Nephron (organoid): ENCODE measurements around the gene HLA-DOA.

Experiments used
- H3K27ac Mint-ChIP-seq, 3 experiments: 2 replicates each; pipeline ENCODE4 v1.8.0; 2020; ENCODE audit warnings: mixed read lengths in 3 of 3, mild to moderate bottlenecking in 2 of 3, moderate library complexity in 1 of 3
- H3K27me3 Mint-ChIP-seq: 2 replicates; pipeline ENCODE4 v1.8.0; 2021; ENCODE audit warnings: low read depth, mild to moderate bottlenecking, moderate library complexity, mixed read lengths
- H3K36me3 Mint-ChIP-seq: 2 replicates; pipeline ENCODE4 v1.8.0; 2020; ENCODE audit warnings: low read depth, mixed read lengths
- H3K4me1 Mint-ChIP-seq: 2 replicates; pipeline ENCODE4 v1.8.0; 2020; ENCODE audit warnings: mixed read lengths
- H3K4me3 Mint-ChIP-seq, 3 experiments: 2 replicates each; pipeline ENCODE4 v1.8.0; 2020; ENCODE audit warnings: mild to moderate bottlenecking in 3 of 3, mixed read lengths in 3 of 3, moderate library complexity in 2 of 3
- H3K9me3 Mint-ChIP-seq: 2 replicates; pipeline ENCODE4 v1.8.0; 2020; ENCODE audit warnings: mixed read lengths
- TF ChIP-seq, protein P1 (sequence below), 3 experiments: fragments of 200-600 bp; sonication (generic); IDR thresholded peaks; one replicate each; pipeline ENCODE4 v1.5.0; 2021; ENCODE audit warnings: antibody characterized with exemption in 3 of 3; ENCODE audit not compliant: unreplicated experiment in 3 of 3

Gene HLA-DOA

DNA sequence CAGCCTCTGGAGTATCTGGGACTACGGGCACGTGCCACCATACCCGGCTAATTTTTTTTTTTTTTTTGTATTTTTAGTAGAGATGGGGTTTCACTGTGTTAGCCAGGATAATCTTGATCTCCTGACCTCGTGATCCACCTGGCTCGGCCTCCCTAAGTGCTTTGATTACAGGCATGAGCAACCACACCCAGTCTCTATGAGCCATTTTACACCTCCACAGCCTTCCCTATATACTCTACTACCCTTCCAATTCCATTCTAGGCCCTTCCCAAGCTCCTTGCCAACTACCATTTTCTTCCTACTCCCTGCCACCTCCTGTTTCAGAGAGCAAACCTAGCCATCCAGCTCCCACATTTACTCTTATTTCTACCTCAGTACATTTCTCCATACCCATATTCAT is 48.8 kb downstream of the HLA-DOA start:
- Mint-ChIP-seq H3K4me1 (peaks cover 4% of the 10 kb centered on the region), H3K27me3 (no peaks in the 10 kb centered on the region), H3K4me3 (no peak overlapping the region), H3K27ac (no peak overlapping the region), H3K36me3 (no peaks in the 10 kb centered on the region), H3K9me3 (no peaks in the 10 kb centered on the region)
- TF ChIP-seq, protein P1, sequence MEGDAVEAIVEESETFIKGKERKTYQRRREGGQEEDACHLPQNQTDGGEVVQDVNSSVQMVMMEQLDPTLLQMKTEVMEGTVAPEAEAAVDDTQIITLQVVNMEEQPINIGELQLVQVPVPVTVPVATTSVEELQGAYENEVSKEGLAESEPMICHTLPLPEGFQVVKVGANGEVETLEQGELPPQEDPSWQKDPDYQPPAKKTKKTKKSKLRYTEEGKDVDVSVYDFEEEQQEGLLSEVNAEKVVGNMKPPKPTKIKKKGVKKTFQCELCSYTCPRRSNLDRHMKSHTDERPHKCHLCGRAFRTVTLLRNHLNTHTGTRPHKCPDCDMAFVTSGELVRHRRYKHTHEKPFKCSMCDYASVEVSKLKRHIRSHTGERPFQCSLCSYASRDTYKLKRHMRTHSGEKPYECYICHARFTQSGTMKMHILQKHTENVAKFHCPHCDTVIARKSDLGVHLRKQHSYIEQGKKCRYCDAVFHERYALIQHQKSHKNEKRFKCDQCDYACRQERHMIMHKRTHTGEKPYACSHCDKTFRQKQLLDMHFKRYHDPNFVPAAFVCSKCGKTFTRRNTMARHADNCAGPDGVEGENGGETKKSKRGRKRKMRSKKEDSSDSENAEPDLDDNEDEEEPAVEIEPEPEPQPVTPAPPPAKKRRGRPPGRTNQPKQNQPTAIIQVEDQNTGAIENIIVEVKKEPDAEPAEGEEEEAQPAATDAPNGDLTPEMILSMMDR (IDR thresholded peaks at IDR 0.05; ENCODE audit: unreplicated experiment in 3 of 3) = no peak

GRCh38 chr6:32956176-32956575 is 53.2 kb downstream of the HLA-DOA start:
- Mint-ChIP-seq H3K27me3 (no peaks in the 10 kb centered on the region), H3K4me1 (peaks cover 8% of the 10 kb centered on the region), H3K4me3 (no peak overlapping the region), H3K27ac (no peak overlapping the region), H3K9me3 (no peaks in the 10 kb centered on the region), H3K36me3 (no peaks in the 10 kb centered on the region)
- TF ChIP-seq, protein P1 (IDR thresholded peaks at IDR 0.05; ENCODE audit: unreplicated experiment in 3 of 3) = no peak

DNA sequence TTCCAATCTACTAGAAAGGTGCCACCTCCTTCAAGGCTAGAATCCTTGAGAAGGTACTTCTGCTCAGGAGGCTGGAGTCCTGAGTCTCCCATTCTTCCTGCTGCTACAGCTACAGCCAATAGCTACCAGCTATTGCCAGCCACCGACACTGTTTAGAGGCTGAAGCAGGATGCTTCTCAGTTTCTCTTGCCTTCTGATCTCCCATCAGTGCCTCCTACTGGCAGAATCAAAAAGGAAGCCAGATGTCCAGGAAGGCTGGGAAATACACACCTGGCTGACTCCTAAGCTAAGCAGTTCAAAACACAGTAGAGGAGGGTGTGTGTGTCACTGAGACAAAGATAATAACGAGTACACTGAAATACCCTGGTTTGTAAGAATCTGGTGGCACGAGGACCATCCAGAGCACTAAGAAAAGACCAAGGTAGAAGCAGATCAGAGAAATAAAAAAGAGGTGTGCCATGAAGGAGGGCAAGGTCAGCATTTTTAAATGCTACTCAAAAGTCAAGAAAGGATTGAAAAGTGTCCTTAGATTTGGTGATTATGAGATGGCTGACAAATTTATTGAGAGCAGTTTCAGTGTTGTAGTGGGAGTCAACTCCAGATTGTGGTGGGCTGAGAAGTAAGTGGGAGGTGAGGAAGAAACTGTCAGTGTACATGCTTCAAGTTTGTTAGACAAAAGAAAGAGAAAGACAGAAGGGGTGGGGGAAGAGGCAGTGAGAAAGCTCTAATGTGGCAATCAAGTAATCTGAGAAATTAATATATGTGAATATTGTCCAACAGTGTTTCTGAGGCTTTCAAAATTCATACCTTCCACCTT is 54.2 kb downstream of the HLA-DOA start:
- no peaks in the 10 kb centered on the region for H3K36me3 Mint-ChIP-seq
- H3K27me3 Mint-ChIP-seq = no peaks in the 10 kb centered on the region
- no peaks in the 10 kb centered on the region for H3K9me3 Mint-ChIP-seq
- H3K4me3 Mint-ChIP-seq = no peak overlapping the region
- TF ChIP-seq, protein P1 (IDR thresholded peaks at IDR 0.05; ENCODE audit: unreplicated experiment in 3 of 3) = peak in 1 of 3 experiments; percentile 46
- H3K27ac Mint-ChIP-seq = no peak overlapping the region
- peaks cover 8% of the 10 kb centered on the region for H3K4me1 Mint-ChIP-seq

DNA sequence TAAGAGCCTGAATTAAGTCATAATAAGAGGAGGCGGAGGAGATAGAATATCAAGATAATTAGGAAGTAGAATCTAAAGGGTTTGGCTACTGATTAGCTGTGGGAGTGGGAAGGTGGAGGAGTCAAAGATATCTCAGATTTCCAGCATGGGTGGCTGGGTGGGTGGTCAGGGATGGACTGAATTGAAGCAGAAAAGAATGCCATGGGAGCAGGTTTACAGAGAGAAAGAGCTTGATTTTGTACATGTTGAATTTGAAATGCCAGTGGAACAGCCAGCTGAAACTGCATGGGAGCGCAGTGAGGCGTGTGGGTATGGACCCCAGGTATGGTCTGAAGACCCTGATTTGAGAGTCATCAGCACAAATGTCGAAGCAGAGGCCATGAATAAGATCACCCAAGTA is 55.1 kb downstream of the HLA-DOA start:
- Mint-ChIP-seq H3K4me1 (peaks cover 8% of the 10 kb centered on the region), H3K4me3 (no peak overlapping the region), H3K27me3 (no peaks in the 10 kb centered on the region), H3K36me3 (no peaks in the 10 kb centered on the region), H3K27ac (peak overlapping the region; percentile 39 to 76 (median 67)), H3K9me3 (no peaks in the 10 kb centered on the region)
- TF ChIP-seq, protein P1 (IDR thresholded peaks at IDR 0.05; ENCODE audit: unreplicated experiment in 3 of 3) = no peak
